Measurements from ENCODE around the gene ZFC3H1. TPM values are rescaled to one million over a fixed set of nuclear protein-coding genes. Genes with fewer than 3 reads are reported as not detected.
A peak's percentile ranks its signal among the peaks of the same experiment; 100 is the strongest.

ZFC3H1 gene
- total and polyA plus RNA-seq, 2 donors from 2014 or later = 11.2 to 42.4 TPM

DNA sequence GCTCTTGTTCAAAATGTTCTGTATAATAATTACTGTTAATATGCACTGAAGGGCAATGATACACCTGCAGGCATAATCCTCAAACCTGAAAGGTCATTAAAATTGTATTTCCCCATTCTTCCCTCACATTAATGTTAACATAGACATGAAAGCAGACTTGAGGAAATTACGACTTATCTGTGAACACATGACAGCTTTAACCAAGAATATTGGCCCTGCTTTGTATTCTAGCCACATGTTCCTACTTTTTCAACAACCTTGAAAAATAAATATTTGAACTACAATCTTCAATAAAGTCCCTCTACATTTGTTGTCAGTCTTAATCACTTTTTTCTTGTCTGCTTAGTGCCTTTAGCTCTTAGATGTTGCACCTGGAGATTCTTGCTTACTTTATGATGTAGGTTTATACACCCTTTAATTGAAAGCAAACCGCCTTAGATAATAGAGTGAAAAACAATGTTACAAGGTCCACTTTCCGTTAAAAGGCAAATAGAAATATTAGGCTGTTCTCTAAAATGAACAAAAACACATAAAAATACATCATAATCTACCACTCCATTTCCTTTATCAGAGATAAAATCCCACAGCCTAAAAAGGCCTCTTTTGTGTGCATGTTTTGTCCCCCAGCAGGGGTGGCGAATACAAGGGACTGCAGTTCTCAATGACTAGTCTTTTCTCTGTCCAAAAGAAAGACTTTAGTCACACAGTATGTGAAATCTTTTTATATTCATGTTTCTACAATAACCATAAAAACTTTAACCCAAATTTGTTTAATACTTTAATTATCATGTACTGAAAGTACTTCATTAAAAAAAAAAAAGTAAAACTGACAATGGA lies 55.9 kb downstream of the ZFC3H1 start:
- Histone ChIP-seq H3K36me3 (ENCODE audit: control insufficient read depth in 2 of 3, insufficient read depth in 3 of 3, low read length in 3 of 3) (peaks cover 8 to 39% (median 26%) of the 10 kb centered on the region in 3 donors), H3K4me1 (ENCODE audit: control insufficient read depth in 2 of 3, insufficient read depth in 2 of 3, low read depth in 1 of 3, low read length in 3 of 3) (no peaks in the 10 kb centered on the region), H3K9me3 (ENCODE audit: control insufficient read depth in 2 of 3, insufficient read depth in 1 of 3, low read length in 3 of 3) (no peaks in the 10 kb centered on the region), H3K9ac (ENCODE audit: low read length in 3 of 3) (no peak overlapping the region), H3K27me3 (ENCODE audit: control insufficient read depth, insufficient read depth, low read length) (no peaks in the 10 kb centered on the region), H3K4me3 (ENCODE audit: low read length in 3 of 3) (no peak overlapping the region), H3K27ac (ENCODE audit: low read depth in 2 of 2, low read length in 2 of 2) (no peak overlapping the region)
- TF ChIP-seq, protein P1, sequence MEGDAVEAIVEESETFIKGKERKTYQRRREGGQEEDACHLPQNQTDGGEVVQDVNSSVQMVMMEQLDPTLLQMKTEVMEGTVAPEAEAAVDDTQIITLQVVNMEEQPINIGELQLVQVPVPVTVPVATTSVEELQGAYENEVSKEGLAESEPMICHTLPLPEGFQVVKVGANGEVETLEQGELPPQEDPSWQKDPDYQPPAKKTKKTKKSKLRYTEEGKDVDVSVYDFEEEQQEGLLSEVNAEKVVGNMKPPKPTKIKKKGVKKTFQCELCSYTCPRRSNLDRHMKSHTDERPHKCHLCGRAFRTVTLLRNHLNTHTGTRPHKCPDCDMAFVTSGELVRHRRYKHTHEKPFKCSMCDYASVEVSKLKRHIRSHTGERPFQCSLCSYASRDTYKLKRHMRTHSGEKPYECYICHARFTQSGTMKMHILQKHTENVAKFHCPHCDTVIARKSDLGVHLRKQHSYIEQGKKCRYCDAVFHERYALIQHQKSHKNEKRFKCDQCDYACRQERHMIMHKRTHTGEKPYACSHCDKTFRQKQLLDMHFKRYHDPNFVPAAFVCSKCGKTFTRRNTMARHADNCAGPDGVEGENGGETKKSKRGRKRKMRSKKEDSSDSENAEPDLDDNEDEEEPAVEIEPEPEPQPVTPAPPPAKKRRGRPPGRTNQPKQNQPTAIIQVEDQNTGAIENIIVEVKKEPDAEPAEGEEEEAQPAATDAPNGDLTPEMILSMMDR (IDR thresholded peaks at IDR 0.05; ENCODE audit: borderline replicate concordance, extremely low read depth, insufficient read depth) = no peak
- FAIRE-seq (peak; percentile 15), DNase-seq (no peak)
- intact Hi-C loops (cut with DNase I) = no loop called here

DNA sequence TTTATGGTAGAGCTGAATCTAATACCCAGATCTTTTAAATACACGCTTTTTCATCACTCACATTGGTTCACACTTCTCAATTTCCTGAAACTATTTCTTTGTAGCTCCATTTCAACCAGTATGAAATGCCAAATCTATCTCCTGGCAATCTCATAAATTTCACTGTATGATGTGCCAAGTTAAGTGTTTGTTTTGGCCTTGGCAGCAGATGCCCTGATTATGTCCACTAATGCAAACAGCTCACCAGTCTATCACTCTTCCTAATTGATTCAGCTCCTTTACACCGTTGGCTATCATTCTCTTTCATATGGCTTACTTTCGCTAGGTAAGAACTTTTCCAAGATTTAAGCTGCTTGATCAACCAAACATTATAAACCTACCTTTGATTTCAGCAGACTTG lies 58.6 kb downstream of the ZFC3H1 start:
- Histone ChIP-seq H3K36me3 (ENCODE audit: control insufficient read depth in 2 of 3, insufficient read depth in 3 of 3, low read length in 3 of 3) (peaks cover 6 to 21% (median 13%) of the 10 kb centered on the region in 3 donors), H3K4me3 (ENCODE audit: low read length in 3 of 3) (no peak overlapping the region), H3K4me1 (ENCODE audit: control insufficient read depth in 2 of 3, insufficient read depth in 2 of 3, low read depth in 1 of 3, low read length in 3 of 3) (no peaks in the 10 kb centered on the region), H3K27me3 (ENCODE audit: control insufficient read depth, insufficient read depth, low read length) (no peaks in the 10 kb centered on the region), H3K27ac (ENCODE audit: low read depth in 2 of 2, low read length in 2 of 2) (no peak overlapping the region), H3K9me3 (ENCODE audit: control insufficient read depth in 2 of 3, insufficient read depth in 1 of 3, low read length in 3 of 3) (no peaks in the 10 kb centered on the region), H3K9ac (ENCODE audit: low read length in 3 of 3) (no peak overlapping the region)
- TF ChIP-seq, protein P1 (IDR thresholded peaks at IDR 0.05; ENCODE audit: borderline replicate concordance, extremely low read depth, insufficient read depth) = no peak
- DNase-seq (no peak), FAIRE-seq (no peak)
- intact Hi-C loops (cut with DNase I) = no loop called here

DNA sequence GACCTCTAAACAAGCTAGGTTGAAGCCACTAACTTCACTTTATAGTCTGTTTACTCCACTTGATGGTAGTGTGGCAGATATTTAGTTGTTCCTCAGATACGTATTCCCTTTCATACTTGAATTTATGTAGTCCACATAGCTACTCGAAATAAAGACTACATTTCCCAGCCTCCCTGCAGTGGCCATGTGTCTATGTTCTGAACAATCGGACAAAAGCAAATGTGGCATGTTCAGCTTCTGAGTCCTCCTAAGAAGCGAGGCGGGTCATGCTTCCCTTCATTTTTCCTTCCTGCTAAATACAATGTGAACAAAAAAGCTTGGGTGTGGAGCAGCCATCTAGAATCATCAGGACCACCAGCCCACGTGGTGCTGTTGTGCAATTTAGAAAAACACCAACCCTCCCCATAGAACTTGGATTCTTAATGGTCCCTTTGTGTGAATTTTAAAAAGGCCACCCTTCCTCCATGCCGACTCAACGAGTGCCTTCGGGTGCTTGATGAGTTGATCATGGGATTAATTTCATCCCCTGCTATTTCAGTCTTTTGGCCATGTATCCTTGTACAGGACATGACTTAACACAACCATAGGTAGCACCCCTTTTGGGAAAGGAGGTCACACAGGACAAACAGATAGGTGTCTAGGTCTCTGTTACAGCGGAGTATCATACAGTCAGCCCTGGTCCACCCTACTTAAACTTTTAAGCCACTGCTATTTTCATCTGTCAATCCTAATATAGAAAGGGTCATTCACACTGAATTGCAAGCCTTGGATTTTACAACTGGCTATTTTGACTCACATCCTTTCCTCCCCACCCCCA lies 60.7 kb downstream of the ZFC3H1 start:
- Histone ChIP-seq H3K9ac (ENCODE audit: low read length in 3 of 3) (no peak overlapping the region), H3K36me3 (ENCODE audit: control insufficient read depth in 2 of 3, insufficient read depth in 3 of 3, low read length in 3 of 3) (peaks cover 0 to 8% (median 7%) of the 10 kb centered on the region in 3 donors), H3K27me3 (ENCODE audit: control insufficient read depth, insufficient read depth, low read length) (no peaks in the 10 kb centered on the region), H3K27ac (ENCODE audit: low read depth in 2 of 2, low read length in 2 of 2) (no peak overlapping the region), H3K4me3 (ENCODE audit: low read length in 3 of 3) (no peak overlapping the region), H3K4me1 (ENCODE audit: control insufficient read depth in 2 of 3, insufficient read depth in 2 of 3, low read depth in 1 of 3, low read length in 3 of 3) (no peaks in the 10 kb centered on the region), H3K9me3 (ENCODE audit: control insufficient read depth in 2 of 3, insufficient read depth in 1 of 3, low read length in 3 of 3) (no peaks in the 10 kb centered on the region)
- intact Hi-C loops (cut with DNase I) = no loop called here
- DNase-seq (no peak), FAIRE-seq (no peak)
- TF ChIP-seq, protein P1 (IDR thresholded peaks at IDR 0.05; ENCODE audit: borderline replicate concordance, extremely low read depth, insufficient read depth) = no peak
